ENCODE measurements around the gene PDE9A.

GRCh38 chr21:42681296-42682206 lies 28.1 kb downstream of the PDE9A start:
- no peak for TF ChIP-seq POLR2A (IDR thresholded peaks at IDR 0.05; ENCODE audit: low read depth, low read length)
- TF ChIP-seq POLR2AphosphoS5 (IDR thresholded peaks at IDR 0.05; ENCODE audit: low read depth, low read length), result no peak
- TF ChIP-seq TAF1 (IDR thresholded peaks at IDR 0.05; ENCODE audit: low read depth, low read length), result no peak
- no peak for TF ChIP-seq POU2F2 (IDR thresholded peaks at IDR 0.05; ENCODE audit: low read depth, low read length)
